Ovary (tissue), 9 donors: ENCODE data around the gene SCYGR4. TPM values are rescaled to one million over a fixed set of nuclear protein-coding genes. Genes with fewer than 3 reads are reported as not detected.

Experiments used
- DNase-seq, 5 donors: peaks; one replicate each; pipeline ENCODE4 v3.0.0-alpha.2; 2019 to 2020
- H3K27ac ChIP-seq, 2 donors: fragments of 200-600 bp; one replicate each; pipeline versions ENCODE4 v1.5.1 to v1.8.0; 2019 to 2022
- H3K27me3 ChIP-seq: fragments of 200-600 bp; one replicate; pipeline ENCODE4 v1.8.0; 2022
- H3K36me3 ChIP-seq: fragments of 200-600 bp; sonication (generic); one replicate; pipeline ENCODE4 v1.5.1; 2019
- H3K4me1 ChIP-seq: one replicate; pipeline ENCODE4 v1.8.1; 2013; ENCODE audit warnings: mild to moderate bottlenecking, moderate library complexity; ENCODE audit not compliant: insufficient read depth
- H3K4me3 ChIP-seq: fragments of 200-600 bp; sonication (generic); one replicate; pipeline ENCODE4 v1.5.1; 2017
- H3K9me3 ChIP-seq, 2 donors: fragments of 200-600 bp in 1 of 2; sonication (generic) in 1 of 2; one replicate each; pipeline versions ENCODE4 v1.5.1 to v1.8.1; 2013 to 2019; ENCODE audit warnings: mild to moderate bottlenecking in 1 of 2, moderate library complexity in 1 of 2
- EP300 ChIP-seq: sonication (generic); formaldehyde crosslinking; IDR thresholded peaks from one replicate; pipeline ENCODE4 v1.6.1; 2017; ENCODE audit warnings: antibody characterized with exemption
- POLR2A ChIP-seq: fragments of 450-650 bp; IDR thresholded peaks from one replicate; pipeline ENCODE4 v1.6.1; 2017; ENCODE audit warnings: antibody characterized with exemption, mild to moderate bottlenecking, moderate library complexity
- WGBS, 3 donors: extraction: QIAGEN DNeasy Blood & Tissue Kit in 1 of 3; methylation state at CpG; one replicate each; pipeline versions ENCODE4 v1.1.5 to v1.1.7; 2013 to 2017; 5-methylcytosine and 5-hydroxymethylcytosine counted together
- intact Hi-C, 4 donors: fragments of 100-400 bp; cut with DNase I; formaldehyde crosslinking; loops; one replicate each; pipeline versions ENCODE4 v1.11.0 to v1.15.1; 2022 to 2023
- polyA plus RNA-seq, 2 donors: library from polyadenylated mRNA; stranded (reverse); fragments of 200-250 nt in 1 of 2; fragments of 350-450 nt in 1 of 2; fragmentation: Illumina TruSeq in 1 of 2; extraction: RNeasy Lipid Tissue Mini Kit (QIAGEN cat#74804) in 1 of 2; gene quantifications; one replicate each; pipeline ENCODE4 v1.2.3, GENCODE V29; 2013 to 2014
- total RNA-seq, 7 donors: library from RNA; depleted of rRNA in 2 of 7; stranded (reverse); fragments of >200 nt in 2 of 7; fragmentation: NEBNext Ultra II Directional in 3 of 7; extraction: Animal tissue kit (Norgen Biotek cat#: 25700) in 3 of 7; gene quantifications; one replicate each; pipeline versions ENCODE4 v1.1.0 to v1.2.4, GENCODE V29; 2016 to 2023
- TF ChIP-seq, protein P1 (sequence below), 3 donors: fragments of 450-650 bp in 2 of 3; fragments of 200-600 bp in 1 of 3; IDR thresholded peaks; one replicate each; pipeline versions ENCODE4 v1.5.1 to v1.8.0; 2016 to 2022; ENCODE audit warnings: antibody characterized with exemption in 3 of 3, mild to moderate bottlenecking in 1 of 3
- donor health status: DM: no; HTN: no; CAD: no; lungs with moderate emphysema.
- donor health status: DM: no; HTN: no; CAD: no.
- donor health status: Bipolar disorder and iron deficiency.
- donor health status: DM: yes; HTN: yes; CAD: no.
- donor health status: DM: no; HTN: no; CAD: no.
- donor health status: DM: yes; HTN: yes; CAD: no.

The SCYGR4 gene
- total and polyA plus RNA-seq, 9 donors = not detected

DNA sequence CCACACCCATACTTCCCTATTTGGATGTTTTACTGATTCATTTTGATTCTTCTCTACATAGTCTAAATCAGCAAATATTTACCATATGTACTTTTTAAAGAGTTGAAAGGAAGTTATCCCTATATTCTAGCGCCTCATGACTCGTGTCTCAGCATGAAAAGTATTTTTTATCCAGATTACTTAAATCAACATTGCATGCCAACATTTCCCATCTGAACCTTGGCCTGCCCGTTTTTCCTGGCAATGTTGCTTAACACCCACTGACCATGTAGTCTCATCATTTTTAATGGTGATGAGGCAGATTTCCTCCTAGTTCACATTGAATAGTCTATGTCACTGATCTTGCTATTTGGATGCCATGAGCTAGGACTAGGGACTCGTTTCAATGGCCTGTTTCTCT is 36.1 kb downstream of the SCYGR4 start:
- Histone ChIP-seq H3K27me3 (no peaks in the 10 kb centered on the region), H3K9me3 (no peaks in the 10 kb centered on the region), H3K36me3 (no peaks in the 10 kb centered on the region), H3K4me3 (no peak overlapping the region), H3K27ac (no peak overlapping the region), H3K4me1 (no peaks in the 10 kb centered on the region)
- TF ChIP-seq EP300 = no peak
- no peak for TF ChIP-seq POLR2A
- TF ChIP-seq, protein P1, sequence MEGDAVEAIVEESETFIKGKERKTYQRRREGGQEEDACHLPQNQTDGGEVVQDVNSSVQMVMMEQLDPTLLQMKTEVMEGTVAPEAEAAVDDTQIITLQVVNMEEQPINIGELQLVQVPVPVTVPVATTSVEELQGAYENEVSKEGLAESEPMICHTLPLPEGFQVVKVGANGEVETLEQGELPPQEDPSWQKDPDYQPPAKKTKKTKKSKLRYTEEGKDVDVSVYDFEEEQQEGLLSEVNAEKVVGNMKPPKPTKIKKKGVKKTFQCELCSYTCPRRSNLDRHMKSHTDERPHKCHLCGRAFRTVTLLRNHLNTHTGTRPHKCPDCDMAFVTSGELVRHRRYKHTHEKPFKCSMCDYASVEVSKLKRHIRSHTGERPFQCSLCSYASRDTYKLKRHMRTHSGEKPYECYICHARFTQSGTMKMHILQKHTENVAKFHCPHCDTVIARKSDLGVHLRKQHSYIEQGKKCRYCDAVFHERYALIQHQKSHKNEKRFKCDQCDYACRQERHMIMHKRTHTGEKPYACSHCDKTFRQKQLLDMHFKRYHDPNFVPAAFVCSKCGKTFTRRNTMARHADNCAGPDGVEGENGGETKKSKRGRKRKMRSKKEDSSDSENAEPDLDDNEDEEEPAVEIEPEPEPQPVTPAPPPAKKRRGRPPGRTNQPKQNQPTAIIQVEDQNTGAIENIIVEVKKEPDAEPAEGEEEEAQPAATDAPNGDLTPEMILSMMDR (IDR thresholded peaks at IDR 0.05) = no peak
- no peak for DNase-seq
- intact Hi-C loops = no loop called here
- WGBS, 3 donors = 27 to 52% (median 50%) methylated on average over 4 of the region's 4 CpGs

GRCh38 chr2:227654426-227654825 is 37.1 kb downstream of the SCYGR4 start:
- 76 to 83% (median 81%) methylated on average over 1 of the region's 1 CpG for WGBS, 3 donors
- TF ChIP-seq, protein P1 (IDR thresholded peaks at IDR 0.05) = no peak
- TF ChIP-seq POLR2A = no peak
- no peak for TF ChIP-seq EP300
- DNase-seq = no peak
- H3K27me3 ChIP-seq = no peaks in the 10 kb centered on the region
- no peaks in the 10 kb centered on the region for H3K36me3 ChIP-seq
- H3K27ac ChIP-seq = no peak overlapping the region
- H3K9me3 ChIP-seq = no peaks in the 10 kb centered on the region
- no peaks in the 10 kb centered on the region for H3K4me1 ChIP-seq
- no peak overlapping the region for H3K4me3 ChIP-seq
- intact Hi-C loops = no loop called here

- Histone ChIP-seq H3K4me1 (no peaks in the 10 kb centered on the region), H3K36me3 (no peaks in the 10 kb centered on the region), H3K4me3 (no peak overlapping the region), H3K27ac (no peak overlapping the region), H3K27me3 (no peaks in the 10 kb centered on the region), H3K9me3 (no peaks in the 10 kb centered on the region)
- intact Hi-C loops = loop anchor here in 2 of 4 donors (5.0 kb wide), 1 partner anchor 112 kb away; no protein-coding TSS in a partner anchor
- no peak for TF ChIP-seq EP300
- no peak for TF ChIP-seq POLR2A
- TF ChIP-seq, protein P1 (IDR thresholded peaks at IDR 0.05) = no peak
- WGBS, 3 donors = 24 to 32% (median 28%) methylated on average over 1 of the region's 1 CpG
- no peak for DNase-seq
Measured at GRCh38 chr2:227655454-227655853, 38.2 kb downstream of the SCYGR4 start.

DNA sequence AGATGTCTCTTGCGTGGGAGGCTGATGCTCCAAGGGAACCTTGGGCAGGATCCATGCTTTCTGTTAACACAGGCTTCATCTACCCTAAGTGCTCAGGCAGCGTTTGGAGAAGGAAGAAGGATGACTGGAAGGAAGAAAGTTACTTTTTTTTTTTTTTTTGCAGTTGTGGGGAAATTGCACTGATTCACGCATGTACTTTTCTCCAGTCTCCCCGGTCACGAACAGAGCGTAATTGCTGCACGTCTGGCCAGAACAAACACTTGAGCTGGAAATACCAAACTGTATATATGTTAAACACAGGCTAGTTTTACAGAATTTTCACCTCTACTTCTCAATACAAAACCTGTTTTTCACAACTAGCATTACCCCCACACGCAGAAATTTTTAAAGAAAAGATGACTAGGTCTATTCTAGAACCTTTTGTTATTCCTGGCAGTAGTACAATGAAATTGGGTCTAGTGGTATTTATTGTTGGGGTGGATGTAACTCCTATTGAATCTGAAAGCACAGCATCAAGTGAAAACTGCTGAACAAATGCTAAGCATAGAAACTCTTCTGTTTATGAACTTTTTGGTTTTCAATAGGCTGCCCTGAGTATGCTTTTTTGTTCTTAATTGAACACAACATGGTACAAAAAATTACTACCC is 40.0 kb downstream of the SCYGR4 start:
- 75 to 78% (median 76%) methylated on average over 8 of the region's 8 CpGs for WGBS, 3 donors
- no peak overlapping the region for H3K4me3 ChIP-seq
- H3K27ac ChIP-seq = no peak overlapping the region
- H3K27me3 ChIP-seq = no peaks in the 10 kb centered on the region
- DNase-seq = no peak
- no peaks in the 10 kb centered on the region for H3K4me1 ChIP-seq
- H3K36me3 ChIP-seq = no peaks in the 10 kb centered on the region
- TF ChIP-seq, protein P1 (IDR thresholded peaks at IDR 0.05) = no peak
- no peak for TF ChIP-seq POLR2A
- TF ChIP-seq EP300 = no peak
- intact Hi-C loops = loop anchor here in 2 of 4 donors (5.0 kb wide), 1 partner anchor 110 kb away; no protein-coding TSS in a partner anchor
- H3K9me3 ChIP-seq = no peaks in the 10 kb centered on the region
